HL-60 (cell line): ENCODE results near the gene PACS1.

Experiments
- DNase-seq, 2 experiments: peaks; one replicate each; pipeline ENCODE4 v3.0.0-alpha.2; 2010 to 2020; ENCODE audit warnings: low read depth in 1 of 2, low spot score in 1 of 2
- H3K27ac ChIP-seq: fragments of 250-450 bp; sonication (Bioruptor Pico); replicated peaks from 2 replicates; pipeline ENCODE4 v1.5.1; 2020; ENCODE audit warnings: mild to moderate bottlenecking, moderate library complexity
- H3K27me3 ChIP-seq: fragments of 250-450 bp; sonication (Bioruptor Pico); 2 replicates; pipeline ENCODE4 v1.5.1; 2021; ENCODE audit warnings: mild to moderate bottlenecking, moderate library complexity; ENCODE audit not compliant: insufficient read depth, poor library complexity, severe bottlenecking
- H3K4me3 ChIP-seq: replicated peaks from 2 replicates; pipeline ENCODE4 v1.5.1; 2011; ENCODE audit warnings: mild to moderate bottlenecking, control low read depth, low read length; ENCODE audit not compliant: insufficient read depth
- CTCF ChIP-seq: IDR thresholded peaks from one replicate; pipeline ENCODE4 v1.5.1; 2011; ENCODE audit warnings: low read length, control low read depth, inconsistent platforms; ENCODE audit not compliant: insufficient read depth
- GABPA ChIP-seq: IDR thresholded peaks from 2 replicates; pipeline ENCODE4 v1.6.1; 2012; ENCODE audit warnings: low read depth
- POLR2AphosphoS5 ChIP-seq: IDR thresholded peaks from 2 replicates; pipeline ENCODE4 v1.6.1; 2012; ENCODE audit warnings: low read depth
- SPI1 ChIP-seq: IDR thresholded peaks from 2 replicates; pipeline ENCODE4 v1.6.1; 2012; ENCODE audit warnings: low read depth, mild to moderate bottlenecking, borderline replicate concordance
- TF ChIP-seq, protein P1 (sequence below): IDR thresholded peaks from 2 replicates; pipeline ENCODE4 v1.6.1; 2012; ENCODE audit warnings: low read depth; ENCODE audit not compliant: insufficient replicate concordance

Gene PACS1

GRCh38 chr11:66159324-66159984, 89.4 kb downstream of the PACS1 start:
- Histone ChIP-seq H3K27me3 (no peaks in the 10 kb centered on the region), H3K4me3 (no peak overlapping the region), H3K27ac (no peak overlapping the region)
- DNase-seq = no peak
- TF ChIP-seq GABPA (no peak), POLR2AphosphoS5 (no peak), CTCF (no peak), SPI1 (no peak)
- TF ChIP-seq, protein P1, sequence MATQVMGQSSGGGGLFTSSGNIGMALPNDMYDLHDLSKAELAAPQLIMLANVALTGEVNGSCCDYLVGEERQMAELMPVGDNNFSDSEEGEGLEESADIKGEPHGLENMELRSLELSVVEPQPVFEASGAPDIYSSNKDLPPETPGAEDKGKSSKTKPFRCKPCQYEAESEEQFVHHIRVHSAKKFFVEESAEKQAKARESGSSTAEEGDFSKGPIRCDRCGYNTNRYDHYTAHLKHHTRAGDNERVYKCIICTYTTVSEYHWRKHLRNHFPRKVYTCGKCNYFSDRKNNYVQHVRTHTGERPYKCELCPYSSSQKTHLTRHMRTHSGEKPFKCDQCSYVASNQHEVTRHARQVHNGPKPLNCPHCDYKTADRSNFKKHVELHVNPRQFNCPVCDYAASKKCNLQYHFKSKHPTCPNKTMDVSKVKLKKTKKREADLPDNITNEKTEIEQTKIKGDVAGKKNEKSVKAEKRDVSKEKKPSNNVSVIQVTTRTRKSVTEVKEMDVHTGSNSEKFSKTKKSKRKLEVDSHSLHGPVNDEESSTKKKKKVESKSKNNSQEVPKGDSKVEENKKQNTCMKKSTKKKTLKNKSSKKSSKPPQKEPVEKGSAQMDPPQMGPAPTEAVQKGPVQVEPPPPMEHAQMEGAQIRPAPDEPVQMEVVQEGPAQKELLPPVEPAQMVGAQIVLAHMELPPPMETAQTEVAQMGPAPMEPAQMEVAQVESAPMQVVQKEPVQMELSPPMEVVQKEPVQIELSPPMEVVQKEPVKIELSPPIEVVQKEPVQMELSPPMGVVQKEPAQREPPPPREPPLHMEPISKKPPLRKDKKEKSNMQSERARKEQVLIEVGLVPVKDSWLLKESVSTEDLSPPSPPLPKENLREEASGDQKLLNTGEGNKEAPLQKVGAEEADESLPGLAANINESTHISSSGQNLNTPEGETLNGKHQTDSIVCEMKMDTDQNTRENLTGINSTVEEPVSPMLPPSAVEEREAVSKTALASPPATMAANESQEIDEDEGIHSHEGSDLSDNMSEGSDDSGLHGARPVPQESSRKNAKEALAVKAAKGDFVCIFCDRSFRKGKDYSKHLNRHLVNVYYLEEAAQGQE = no peak

DNA sequence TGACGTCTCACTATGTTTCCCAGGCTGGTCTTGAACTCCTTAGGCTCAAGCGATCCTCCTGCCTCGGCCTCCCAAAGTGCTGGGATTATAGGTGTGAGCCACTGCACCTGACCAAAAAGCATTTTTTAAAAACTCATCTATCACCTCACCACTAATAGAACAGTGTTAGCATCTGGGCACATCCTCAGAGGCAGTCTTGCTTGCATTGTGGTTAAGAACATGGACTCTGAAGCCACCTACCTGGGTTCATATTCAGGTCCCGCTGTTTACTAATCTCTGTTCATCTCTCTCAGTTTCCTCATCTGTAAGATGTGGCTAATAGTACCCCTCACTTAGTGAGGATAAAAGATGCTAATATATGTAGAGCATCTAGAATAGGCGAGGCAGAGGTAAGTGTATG, 90.6 kb downstream of the PACS1 start:
- no peak overlapping the region for H3K27ac ChIP-seq
- no peak overlapping the region for H3K4me3 ChIP-seq
- no peaks in the 10 kb centered on the region for H3K27me3 ChIP-seq
- DNase-seq = no peak
- no peak for TF ChIP-seq SPI1
- no peak for TF ChIP-seq CTCF
- TF ChIP-seq POLR2AphosphoS5 = no peak

GRCh38 chr11:66168289-66168688, 98.2 kb downstream of the PACS1 start:
- Histone ChIP-seq H3K4me3 (no peak overlapping the region), H3K27me3 (no peaks in the 10 kb centered on the region), H3K27ac (no peak overlapping the region)
- TF ChIP-seq, protein P1 = no peak
- TF ChIP-seq GABPA = no peak
- no peak for TF ChIP-seq POLR2AphosphoS5
- TF ChIP-seq SPI1 = no peak
- no peak for TF ChIP-seq CTCF
- no peak for DNase-seq

GRCh38 chr11:66172146-66172545, 102.1 kb downstream of the PACS1 start:
- no peak for DNase-seq
- Histone ChIP-seq H3K4me3 (no peak overlapping the region), H3K27ac (no peak overlapping the region), H3K27me3 (no peaks in the 10 kb centered on the region)
- TF ChIP-seq GABPA (no peak), SPI1 (no peak), POLR2AphosphoS5 (no peak), CTCF (no peak)
- TF ChIP-seq, protein P1 = no peak
